GM12865 (cell line): ENCODE measurements around the gene DCHS1.
A peak's percentile ranks its signal among the peaks of the same experiment; 100 is the strongest.

Source experiments
- DNase-seq: peaks from one replicate; pipeline ENCODE4 v3.0.0; 2010; ENCODE audit warnings: low read depth
- H3K4me3 ChIP-seq: 2 replicates; pipeline ENCODE4 v1.5.1; 2011; ENCODE audit warnings: mild to moderate bottlenecking, low read depth, low read length, control low read depth
- TF ChIP-seq, protein P1 (sequence below): IDR thresholded peaks from 2 replicates; pipeline ENCODE4 v1.5.1; 2011; ENCODE audit warnings: low read length, control low read depth, low read depth, inconsistent platforms; ENCODE audit not compliant: insufficient read depth; ENCODE audit errors: missing control alignments

DCHS1 gene

DNA sequence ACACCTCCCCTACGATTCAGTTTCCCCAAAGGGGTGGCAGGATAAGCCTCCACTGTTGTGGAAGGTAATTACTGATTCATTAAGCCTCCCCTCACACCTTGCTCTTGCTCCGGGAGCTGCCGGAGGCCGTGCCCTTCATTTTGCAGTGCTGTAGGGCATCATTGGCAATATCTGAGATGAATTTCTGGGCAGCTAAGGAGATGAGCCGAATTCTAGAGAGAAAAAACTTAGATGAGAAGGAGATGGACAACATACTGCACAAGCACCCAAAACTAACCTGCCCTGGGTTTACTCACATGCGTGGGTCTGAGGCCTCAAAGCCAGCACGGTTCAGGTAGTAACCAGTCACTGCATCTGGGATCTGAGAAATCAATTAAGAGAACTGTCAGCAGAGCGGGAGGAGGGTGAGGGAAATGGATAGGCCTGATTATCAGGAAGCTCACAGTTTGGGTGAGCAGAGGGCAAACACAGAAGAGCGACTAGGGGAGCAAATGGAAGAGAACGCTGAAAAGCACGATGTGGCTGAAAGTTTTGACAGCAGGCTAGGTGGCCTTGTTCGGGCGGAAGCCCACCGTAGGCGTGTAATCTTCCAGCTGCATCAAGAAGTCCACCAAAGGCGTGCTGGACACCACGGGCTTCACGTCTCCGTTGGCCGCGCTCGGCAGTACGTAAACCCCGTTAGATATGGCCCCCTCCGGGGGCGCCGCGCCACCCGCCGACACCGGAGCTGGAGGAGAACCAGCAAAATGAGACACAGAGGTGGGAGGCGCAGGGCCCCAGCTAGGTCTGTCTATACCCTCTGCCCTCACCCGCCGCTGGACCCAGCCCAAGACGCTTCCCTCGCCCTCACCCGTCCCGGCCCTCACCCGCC is 44.3 kb downstream of the DCHS1 start:
- peak; percentile 29 for DNase-seq
- peak overlapping the region; percentile 84 for H3K4me3 ChIP-seq

DNA sequence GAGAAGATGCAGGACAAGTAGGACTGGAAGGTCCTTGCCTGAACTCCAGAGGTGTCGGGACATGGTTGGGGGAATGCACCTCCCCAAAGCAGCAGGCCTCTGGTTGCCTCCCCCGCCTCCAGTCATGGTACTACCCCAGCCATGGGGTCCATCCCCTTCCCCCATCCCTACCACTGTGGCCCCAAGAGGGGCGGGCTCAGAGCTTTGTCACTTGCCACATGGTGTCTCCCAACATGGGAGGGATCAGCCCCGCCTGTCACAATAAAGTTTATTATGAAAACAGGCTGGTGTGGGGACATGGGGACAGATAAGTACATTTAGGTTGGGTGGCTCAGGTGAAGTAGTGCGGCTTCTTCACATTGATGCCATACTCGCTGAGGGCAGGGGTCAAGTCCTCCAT is 45.0 kb downstream of the DCHS1 start:
- DNase-seq: no peak
- TF ChIP-seq, protein P1, sequence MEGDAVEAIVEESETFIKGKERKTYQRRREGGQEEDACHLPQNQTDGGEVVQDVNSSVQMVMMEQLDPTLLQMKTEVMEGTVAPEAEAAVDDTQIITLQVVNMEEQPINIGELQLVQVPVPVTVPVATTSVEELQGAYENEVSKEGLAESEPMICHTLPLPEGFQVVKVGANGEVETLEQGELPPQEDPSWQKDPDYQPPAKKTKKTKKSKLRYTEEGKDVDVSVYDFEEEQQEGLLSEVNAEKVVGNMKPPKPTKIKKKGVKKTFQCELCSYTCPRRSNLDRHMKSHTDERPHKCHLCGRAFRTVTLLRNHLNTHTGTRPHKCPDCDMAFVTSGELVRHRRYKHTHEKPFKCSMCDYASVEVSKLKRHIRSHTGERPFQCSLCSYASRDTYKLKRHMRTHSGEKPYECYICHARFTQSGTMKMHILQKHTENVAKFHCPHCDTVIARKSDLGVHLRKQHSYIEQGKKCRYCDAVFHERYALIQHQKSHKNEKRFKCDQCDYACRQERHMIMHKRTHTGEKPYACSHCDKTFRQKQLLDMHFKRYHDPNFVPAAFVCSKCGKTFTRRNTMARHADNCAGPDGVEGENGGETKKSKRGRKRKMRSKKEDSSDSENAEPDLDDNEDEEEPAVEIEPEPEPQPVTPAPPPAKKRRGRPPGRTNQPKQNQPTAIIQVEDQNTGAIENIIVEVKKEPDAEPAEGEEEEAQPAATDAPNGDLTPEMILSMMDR: no peak
- H3K4me3 ChIP-seq: no peak overlapping the region

More for the DNA sequence above, 44.3 kb downstream of the DCHS1 start:
- TF ChIP-seq, protein P1: no peak

DNA sequence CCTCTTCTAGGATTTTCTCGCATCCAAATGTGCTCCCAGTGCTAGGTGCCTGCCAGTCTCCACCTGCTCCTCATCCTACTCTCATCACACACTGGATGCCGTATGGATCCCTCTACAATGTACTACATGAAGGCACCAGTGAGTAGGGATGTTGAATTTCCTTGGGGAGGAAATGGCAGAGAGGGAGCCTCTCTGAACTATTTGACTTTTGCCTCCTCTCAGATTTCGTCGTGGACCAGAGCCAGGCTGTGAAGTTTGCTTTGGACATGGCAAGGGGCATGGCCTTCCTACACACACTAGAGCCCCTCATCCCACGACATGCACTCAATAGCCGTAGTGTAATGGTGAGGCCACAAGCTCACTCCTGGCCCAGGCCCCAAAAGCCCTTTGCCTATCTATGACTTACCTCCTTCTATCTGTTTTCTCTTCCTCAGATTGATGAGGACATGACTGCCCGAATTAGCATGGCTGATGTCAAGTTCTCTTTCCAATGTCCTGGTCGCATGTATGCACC is 46.0 kb downstream of the DCHS1 start:
- no peak overlapping the region for H3K4me3 ChIP-seq
- TF ChIP-seq, protein P1: no peak

GRCh38 chr11:6608726-6609501 is 46.7 kb downstream of the DCHS1 start:
- TF ChIP-seq, protein P1: no peak

More for the DNA sequence above, 46.0 kb downstream of the DCHS1 start:
- DNase-seq: no peak

GRCh38 chr11:6608011-6608410 is 47.6 kb downstream of the DCHS1 start:
- no peak for DNase-seq
- H3K4me3 ChIP-seq: no peak overlapping the region
- TF ChIP-seq, protein P1: no peak

More at GRCh38 chr11:6608726-6609501, 46.7 kb downstream of the DCHS1 start:
- DNase-seq: no peak
- no peak overlapping the region for H3K4me3 ChIP-seq

DNA sequence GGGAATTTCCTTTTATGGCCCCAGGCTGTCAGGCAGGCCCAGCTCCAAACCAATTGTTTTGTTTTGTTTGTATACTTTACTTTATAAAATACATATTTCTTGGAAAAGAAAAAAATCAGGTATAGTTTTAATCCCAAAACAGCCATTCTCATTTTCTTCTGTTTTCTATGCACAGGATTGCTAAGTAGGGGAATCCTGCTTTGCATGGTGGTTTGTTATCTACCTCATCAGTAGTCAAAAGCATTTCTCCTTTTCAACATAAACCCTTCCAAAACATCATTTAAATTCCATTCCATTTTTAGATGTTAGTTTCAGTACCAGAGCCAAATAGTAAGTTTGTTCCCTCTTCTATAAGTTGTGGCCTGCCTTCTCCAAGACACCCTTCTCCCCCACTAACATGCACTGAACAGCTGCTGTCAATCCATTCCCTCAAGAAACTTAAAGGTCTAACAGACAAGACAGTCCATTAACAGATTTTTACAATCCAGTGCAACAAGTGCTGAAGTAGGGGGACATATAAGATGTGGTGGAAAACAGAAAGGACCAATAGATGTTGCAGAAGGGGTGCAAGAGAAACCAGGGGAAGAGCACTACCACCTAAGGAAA is 48.3 kb downstream of the DCHS1 start:
- no peak for DNase-seq
- H3K4me3 ChIP-seq: peak overlapping the region; percentile 9; the same call in 1 of the 2 replicates
- TF ChIP-seq, protein P1: no peak
